ENCODE results near the gene SLC22A3.

Gene SLC22A3

GRCh38 chr6:160337301-160337700 is 10.9 kb upstream of the SLC22A3 start:
- no peak overlapping the region for H3K27ac ChIP-seq

DNA sequence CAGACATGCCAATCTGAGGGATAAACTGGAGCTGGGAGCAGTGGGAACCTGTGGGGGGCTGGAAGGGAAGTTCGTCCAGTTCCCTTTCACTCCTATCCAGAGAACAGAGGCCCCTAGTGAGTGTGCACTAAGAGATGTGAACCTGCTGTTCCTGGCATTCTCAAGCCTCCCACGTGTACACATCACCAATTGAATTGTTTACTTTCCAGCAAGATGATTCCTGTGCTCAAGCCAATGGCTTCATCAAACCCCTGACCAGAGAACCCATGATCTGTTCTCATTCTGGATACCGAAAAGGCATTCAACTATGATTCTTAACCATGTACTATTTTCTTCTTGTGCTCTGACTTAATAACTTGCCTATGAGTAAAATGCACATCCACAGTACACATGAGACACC is 10.2 kb upstream of the SLC22A3 start:
- no peak for TF ChIP-seq ZFX (IDR thresholded peaks at IDR 0.05; ENCODE audit: borderline replicate concordance)
- TF ChIP-seq, protein P1, sequence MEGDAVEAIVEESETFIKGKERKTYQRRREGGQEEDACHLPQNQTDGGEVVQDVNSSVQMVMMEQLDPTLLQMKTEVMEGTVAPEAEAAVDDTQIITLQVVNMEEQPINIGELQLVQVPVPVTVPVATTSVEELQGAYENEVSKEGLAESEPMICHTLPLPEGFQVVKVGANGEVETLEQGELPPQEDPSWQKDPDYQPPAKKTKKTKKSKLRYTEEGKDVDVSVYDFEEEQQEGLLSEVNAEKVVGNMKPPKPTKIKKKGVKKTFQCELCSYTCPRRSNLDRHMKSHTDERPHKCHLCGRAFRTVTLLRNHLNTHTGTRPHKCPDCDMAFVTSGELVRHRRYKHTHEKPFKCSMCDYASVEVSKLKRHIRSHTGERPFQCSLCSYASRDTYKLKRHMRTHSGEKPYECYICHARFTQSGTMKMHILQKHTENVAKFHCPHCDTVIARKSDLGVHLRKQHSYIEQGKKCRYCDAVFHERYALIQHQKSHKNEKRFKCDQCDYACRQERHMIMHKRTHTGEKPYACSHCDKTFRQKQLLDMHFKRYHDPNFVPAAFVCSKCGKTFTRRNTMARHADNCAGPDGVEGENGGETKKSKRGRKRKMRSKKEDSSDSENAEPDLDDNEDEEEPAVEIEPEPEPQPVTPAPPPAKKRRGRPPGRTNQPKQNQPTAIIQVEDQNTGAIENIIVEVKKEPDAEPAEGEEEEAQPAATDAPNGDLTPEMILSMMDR (IDR thresholded peaks at IDR 0.05), result no peak
- H3K27ac ChIP-seq, result no peak overlapping the region

More at GRCh38 chr6:160337301-160337700, 10.9 kb upstream of the SLC22A3 start:
- TF ChIP-seq, protein P1 (IDR thresholded peaks at IDR 0.05), result no peak
- no peak for TF ChIP-seq ZFX (IDR thresholded peaks at IDR 0.05; ENCODE audit: borderline replicate concordance)

DNA sequence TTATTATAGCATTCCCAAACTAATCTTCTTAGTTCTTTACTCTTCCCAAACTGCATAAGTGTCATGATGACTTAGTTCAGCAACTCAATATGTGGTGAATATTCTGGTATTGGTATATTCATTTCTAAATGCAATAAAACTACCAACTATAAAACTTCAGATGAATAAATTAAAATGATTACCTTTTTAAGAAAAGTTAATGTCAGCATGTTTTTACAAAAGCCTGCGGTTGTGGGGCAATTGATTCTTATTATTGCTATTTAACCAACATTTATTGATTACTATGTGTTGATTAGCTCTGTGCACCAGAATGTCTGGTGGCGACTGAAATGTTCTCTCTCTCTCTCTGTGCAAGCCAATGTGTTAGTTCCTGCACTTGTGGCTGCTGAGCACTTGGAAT is 5.0 kb upstream of the SLC22A3 start:
- no peak for TF ChIP-seq ZFX (IDR thresholded peaks at IDR 0.05; ENCODE audit: borderline replicate concordance)
- TF ChIP-seq, protein P1 (IDR thresholded peaks at IDR 0.05), result no peak

GRCh38 chr6:160344271-160344670 is 3.9 kb upstream of the SLC22A3 start:
- TF ChIP-seq ZFX (IDR thresholded peaks at IDR 0.05; ENCODE audit: borderline replicate concordance), result no peak
- TF ChIP-seq, protein P1 (IDR thresholded peaks at IDR 0.05), result no peak
- no peak overlapping the region for H3K27ac ChIP-seq

More for the DNA sequence above, 5.0 kb upstream of the SLC22A3 start:
- no peak overlapping the region for H3K27ac ChIP-seq

DNA sequence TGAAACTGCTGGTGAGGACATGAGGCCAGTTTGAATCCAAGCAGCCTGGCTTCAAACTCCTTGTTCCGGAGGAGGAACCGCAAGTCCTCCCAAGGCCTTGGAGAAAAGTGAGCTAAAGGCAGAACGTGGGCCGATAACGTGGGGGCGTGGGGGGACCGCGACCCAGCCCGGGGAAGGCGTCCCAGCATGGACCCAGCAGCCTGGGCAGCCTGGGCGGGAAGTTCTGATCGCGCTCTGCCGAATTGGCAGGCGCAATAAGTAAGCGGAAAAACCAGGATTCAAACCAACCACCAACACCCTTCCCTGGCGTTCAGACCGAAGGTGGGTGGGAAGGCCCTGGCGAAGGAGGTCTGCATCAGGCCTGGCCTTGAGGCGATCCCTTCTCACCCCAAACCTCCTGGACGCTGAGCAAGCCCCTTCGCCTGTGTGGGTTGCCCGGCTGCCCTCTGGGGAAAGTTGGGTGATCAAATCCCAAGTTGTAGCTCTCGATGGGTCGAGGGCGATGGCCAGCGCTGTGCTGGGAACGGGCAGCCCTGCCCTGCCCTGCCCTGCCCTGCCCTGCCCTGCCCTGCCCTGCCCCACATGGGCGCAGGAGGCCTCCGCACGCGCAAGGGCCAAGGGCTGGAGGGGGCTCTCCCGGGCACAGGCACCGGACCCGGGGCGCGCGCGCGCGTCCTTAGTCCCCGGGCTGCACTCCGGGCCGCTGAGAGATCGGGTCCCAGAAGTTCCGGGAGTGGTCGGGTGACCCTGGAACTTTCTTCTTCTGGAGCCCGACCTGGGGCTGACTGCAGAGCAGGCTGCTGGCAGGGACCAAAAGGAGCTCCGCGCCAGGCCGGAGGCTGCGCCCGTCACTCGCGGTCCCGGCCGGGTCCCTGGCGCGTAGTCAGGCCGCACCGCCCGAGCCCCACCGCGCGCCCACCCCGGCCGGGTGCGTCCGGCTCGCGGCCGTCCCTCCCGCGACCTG is 637 bp upstream of the SLC22A3 start:
- peak overlapping the region; percentile 29; the same call in 1 of the 2 replicates for H3K27ac ChIP-seq

DNA sequence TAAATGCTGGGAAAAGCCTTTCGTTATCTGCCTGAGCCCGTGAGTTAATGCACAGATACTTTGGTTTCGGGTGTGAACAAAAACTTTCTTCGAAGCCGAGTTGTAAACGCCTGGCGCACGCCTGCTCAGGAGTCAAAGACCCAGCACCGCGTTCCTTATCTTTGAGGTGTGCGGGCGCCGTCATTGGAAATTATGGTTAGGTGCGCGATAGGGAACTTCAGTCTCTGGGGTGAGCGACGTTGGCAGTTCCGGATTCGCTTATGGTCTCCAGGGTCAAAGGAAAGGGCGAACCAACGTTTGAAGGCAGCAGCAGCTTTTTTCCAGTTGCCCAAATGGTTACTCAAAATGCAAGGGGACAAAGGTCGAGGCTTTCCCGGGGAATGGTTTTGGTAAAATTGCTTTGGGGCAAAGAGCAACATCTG is 853 bp downstream of the SLC22A3 start:
- TF ChIP-seq, protein P1 (IDR thresholded peaks at IDR 0.05), result peak; percentile 11; the same call in 1 of the 2 replicates
- no peak for TF ChIP-seq ZFX (IDR thresholded peaks at IDR 0.05; ENCODE audit: borderline replicate concordance)
- peak overlapping the region; percentile 29; the same call in 1 of the 2 replicates for H3K27ac ChIP-seq

More for the DNA sequence above, 637 bp upstream of the SLC22A3 start:
- no peak for TF ChIP-seq ZFX (IDR thresholded peaks at IDR 0.05; ENCODE audit: borderline replicate concordance)
- TF ChIP-seq, protein P1 (IDR thresholded peaks at IDR 0.05), result no peak
